NCI-H1092 treated with DMSO at 0.1 percent for 48 hours (cell line): ENCODE results near the gene ARL10.
A peak's percentile ranks its signal among the peaks of the same experiment; 100 is the strongest.

Experiments
- DNase-seq: peaks from one replicate; lab custom pipeline; 2025; lab: John Stamatoyannopoulos, UW

Gene ARL10

DNA sequence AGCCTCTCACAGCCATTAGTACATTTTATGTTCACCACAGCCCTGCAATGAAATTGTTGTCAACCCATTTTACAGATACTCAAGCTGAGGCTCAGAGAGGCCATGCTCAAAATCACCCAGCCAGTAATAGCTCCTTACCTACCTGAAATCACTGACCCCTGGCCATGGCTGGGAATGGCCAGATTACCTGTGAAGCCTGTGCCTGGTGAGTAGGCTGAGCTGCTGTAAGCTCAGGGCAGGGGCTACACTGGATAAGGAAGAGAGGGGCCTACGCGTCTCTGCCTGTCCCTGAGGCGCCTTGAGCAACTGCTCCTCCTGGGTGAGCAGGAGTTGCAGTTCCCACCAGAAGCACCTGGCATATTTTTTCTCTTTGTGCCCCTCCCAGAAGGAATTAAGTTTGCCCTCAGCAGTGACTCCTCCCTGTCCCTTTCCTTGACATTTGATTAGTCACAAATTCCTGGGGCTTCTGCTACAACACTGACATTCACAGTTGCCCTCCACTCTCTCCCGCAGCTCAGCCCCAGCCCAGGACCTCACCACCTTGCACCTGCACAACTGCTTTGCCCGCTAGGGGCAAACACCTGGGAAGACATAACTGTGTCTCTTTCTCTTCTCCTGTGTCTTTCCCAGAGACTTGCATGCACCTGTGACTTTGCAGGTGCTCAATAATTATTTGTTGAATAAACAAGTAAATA lies 45.3 kb downstream of the ARL10 start:
- no peak for DNase-seq

DNA sequence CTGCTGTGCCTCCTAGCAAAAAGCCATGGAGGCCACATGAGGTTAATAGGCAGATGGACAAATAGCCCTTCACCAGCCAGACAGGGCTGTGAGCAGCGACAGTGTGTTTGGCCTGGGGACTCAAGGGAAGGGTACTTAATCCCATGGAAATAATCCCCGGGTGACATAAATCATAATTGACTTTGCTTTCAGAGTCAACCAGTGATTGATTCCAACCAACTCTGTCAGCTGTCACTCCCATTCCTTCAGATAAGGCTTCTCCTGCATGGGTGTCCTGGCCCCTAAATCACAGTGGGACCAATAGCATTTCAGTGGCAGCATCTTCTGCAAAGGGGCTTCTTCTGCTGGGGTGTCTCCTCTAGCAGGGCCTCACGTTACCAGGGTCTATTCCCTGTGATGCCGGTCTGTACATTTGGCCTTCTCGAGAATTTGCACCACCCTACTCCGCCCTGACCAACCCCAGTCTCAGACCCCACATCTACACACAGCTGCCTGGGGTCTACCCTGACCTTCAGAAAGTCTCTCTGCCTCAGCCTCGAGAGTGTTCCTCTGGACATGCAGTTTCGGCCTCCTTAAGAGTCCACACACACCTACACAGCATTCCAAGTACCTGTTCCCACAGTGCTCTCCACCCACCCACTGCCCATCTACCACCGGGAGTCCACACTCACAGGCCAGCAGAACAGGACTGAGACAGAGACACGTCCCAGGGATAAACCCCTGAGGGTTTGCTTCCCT lies 47.4 kb downstream of the ARL10 start:
- no peak for DNase-seq

DNA sequence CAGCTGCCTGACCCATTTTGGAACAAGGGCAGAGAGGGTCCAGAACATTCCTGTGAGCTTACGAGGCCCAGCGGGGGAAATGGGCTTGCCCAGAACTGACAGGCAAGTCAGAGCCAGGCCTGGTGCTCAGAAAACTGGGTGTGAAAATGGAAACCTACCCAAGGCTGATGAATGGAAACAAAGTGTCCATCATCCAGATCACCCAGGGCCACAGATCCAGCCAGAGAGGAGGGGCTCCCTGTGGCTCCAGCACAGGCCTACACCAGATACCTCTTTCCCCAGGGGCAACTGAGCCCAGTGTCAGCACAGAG lies 47.9 kb downstream of the ARL10 start:
- no peak for DNase-seq

DNA sequence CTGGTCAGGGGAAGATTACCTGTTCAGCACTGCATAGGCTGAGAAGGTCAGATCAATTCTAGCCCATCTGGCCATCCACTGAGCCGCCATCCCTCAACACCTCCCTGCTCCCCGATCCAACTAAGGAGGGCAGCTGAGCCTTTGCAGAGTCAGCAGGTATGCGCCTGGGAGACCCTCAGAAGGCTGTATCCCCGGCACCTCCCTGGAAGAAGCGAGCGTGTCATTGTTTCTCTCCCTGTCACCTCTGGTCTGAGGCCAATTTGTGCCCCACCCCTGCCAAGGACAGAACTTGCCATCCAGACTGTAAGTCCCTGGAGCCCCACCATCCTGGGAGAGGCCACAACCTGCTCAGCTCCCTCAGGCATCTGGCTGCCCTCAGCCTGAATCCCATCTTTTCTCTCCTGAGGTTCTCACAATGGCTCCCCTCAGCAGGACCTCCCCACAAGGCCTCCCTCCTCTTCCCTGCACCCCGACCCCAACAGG lies 48.5 kb downstream of the ARL10 start:
- no peak for DNase-seq

DNA sequence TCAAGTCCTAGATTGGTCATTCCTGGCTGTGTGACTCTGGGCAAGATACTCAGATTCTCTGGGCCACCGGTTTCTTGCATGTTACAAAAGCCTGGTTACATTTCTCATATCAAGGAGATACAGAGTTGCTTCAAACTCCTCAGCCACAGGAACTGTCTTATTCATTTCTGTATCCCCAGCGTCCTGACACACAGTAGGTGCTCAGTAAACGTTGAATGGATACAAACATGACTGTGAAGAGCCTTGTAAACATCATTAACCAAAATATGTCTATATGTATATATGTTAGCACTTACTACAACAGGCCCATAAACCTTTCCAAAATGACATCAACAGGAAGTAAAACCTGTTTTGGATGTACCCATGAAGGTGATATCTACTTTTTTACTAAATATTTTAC lies 49.4 kb downstream of the ARL10 start:
- no peak for DNase-seq

DNA sequence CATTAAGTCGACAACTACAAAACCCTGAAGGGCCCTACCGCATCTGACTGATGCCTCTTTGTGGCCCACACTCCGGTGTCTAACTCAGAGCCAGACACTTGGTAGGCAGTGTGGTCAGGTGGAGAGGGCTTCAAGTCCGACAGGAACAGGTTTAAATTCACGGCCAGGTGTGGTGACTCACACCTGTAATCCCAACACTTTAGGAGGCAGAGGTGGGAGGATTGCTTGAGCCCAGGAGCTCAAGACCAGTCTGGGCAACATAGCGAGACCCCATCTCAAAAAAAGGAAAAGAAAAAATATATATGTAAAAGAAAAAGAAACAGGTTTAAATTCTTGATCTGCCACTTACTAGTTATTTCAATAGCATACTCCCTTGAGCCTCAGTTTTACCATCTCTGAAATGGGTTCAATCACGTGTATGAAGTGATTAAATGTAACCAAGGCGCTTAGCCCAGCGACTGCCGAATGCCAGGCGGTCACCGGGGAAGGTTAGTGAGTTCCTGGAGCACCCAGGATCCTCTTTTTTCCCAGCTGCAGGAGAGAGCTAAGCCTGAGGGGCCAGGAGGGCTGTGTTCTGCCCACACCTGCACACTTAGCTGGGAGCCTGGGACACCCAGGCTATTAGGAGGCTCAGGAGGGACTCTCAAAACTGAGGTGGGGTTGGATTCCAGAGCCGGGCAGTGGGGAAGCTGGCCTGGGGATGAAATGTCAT lies 50.1 kb downstream of the ARL10 start:
- no peak for DNase-seq

DNA sequence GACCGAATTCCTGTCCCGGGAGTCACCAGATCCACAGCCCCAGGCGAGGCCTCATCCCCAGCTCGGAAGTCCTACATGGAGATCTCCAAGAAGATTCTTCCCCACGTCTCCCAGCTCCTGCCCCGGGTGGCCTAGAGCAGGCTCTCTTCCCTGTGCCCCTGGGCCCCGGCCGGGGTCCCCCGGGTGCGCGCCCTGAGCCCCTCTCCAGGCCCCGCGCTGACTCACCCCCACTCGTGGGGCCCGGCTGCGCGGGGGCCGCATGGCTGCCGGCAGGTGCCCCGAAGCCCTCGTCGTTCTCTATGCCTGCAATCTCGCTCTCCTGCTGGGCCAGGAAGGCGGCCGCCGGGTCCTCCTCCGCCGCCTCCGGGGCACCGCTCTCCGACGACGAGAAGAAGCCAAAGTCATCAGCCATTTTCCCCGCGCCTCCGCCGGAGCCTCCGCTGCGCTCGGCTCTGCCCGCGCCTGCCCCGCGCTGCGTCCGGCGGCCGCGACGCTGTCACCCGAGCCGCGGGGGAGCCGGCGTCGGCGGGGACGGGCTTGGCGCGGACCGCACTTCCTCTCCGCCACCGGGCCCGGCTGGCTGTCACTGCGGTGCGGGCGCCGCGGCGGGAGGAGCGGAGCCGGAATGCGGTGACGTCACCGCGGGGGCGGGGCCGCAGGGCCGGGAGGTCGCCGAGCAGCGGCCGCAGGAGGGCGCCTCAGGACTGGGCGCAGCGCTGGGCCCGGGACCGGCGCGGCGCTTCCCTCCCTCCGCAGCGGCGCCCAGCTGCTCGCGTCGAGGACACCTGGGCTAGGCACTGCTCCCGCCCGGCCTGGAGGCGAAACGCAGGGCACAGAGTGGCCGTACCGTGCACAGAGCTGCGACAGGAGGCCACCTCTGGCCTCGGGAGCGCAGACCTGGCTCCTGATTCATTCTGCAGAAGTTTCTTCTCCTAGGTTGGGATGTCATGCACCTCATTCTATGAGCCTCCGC lies 51.0 kb downstream of the ARL10 start, which contains the start of gene CLTB:
Gene CLTB (minus strand): TSS at position 588 of the 973 bp plus-strand sequence. CDS start 176 bp downstream, at position 412.
- peak; percentile 81 for DNase-seq

DNA sequence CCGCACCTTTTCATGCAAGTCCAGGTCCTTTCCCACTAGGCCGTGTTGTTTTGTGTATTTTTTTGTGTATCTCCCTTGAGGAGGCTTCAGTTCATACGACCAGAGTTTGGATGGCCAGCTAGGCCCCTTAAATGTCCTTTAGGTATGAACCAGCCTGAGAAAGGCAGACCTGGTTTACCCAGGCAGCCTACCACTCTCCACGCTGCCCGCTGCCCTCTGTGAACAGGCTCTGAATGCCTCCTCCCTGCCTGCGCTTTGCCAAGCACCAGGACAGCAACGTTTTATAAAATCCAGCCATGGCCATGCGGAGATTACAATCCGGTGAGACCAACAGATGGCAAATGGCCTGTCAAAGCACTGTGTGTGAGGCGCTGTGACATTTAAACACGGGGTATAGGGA lies 51.7 kb downstream of the ARL10 start:
- DNase-seq, result no peak

DNA sequence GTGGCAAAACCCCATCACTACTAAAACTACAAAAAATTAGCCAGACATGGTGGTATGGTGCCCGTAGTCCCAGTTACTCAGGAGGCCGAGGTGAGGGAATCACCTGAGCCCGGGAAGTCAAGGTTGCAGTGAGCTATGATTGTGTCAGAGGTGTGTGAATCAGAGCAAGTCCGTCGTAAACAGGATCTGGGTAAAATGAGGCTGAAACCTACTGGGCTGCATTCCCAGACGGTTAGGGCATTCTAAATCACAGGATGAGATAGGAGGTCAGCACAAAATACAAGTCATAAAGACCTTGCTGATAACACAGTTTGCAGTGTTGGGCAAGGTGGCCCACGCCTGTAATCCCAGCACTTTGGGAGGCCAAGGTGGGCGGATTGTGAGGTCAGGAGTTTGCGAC lies 53.0 kb downstream of the ARL10 start:
- DNase-seq, result no peak

DNA sequence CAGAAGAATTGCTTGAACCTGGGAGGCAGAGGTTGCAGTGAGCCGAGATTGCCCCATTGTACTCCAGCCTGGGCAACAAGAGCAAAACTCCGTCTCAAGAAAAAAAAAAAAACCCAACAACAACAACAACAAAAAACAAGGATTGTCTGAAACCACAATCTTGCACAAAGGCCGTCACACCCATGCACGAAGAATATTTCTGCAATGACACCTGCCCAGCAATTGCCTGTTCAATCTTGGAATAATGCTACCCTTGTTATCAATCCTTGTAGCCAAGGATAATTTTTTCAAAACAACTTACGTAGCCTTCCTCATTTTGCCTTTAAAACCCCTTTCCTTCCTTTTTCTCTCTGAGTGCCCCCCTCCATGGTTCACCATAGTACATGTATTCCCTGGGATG lies 54.8 kb downstream of the ARL10 start:
- no peak for DNase-seq

DNA sequence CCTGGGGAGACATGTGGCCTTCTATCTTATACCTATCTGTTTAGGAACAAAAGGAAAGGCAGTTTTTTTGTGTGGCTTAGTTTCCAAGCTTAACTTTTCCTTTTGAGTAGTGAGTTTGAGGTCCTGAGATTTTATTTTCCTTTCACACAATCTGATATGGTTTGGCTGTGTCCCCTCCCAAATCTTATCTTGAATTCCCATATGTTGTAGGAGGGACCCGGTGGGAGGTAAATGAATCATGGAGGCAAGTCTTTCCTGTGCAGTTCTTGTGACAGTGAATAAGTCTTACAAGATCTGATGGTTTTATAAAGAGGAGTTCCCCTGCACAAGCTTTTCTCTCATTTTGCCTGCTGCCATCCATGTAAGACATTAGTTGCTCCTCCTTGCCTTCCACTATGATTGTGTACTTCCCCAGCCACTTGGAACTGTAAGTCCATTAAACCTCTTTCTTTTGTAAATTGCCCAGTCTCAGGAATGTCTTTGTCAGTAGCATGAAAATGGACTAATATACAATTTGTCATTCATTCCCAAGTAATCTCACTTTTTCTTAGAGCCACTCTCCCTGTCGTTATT lies 55.8 kb downstream of the ARL10 start:
- no peak for DNase-seq

DNA sequence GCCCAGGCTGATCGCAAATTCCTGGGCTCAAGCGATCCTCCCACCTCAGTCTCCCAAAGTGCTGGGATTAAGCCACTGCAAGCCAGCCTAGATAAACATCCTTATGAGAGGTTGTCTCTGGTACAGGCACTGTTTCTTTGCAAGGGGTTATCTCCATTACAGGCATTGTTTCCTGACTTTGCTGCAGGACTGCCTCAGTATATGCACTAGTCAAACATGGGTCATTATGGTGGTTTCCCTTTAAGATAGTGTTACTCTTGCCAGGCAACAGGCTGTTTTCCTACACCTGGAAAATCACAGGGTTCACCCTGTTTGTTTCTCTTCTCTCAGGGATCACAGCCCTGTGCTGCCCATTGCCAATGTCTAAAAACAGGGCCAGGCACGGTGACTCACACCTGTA lies 58.9 kb downstream of the ARL10 start:
- no peak for DNase-seq

DNA sequence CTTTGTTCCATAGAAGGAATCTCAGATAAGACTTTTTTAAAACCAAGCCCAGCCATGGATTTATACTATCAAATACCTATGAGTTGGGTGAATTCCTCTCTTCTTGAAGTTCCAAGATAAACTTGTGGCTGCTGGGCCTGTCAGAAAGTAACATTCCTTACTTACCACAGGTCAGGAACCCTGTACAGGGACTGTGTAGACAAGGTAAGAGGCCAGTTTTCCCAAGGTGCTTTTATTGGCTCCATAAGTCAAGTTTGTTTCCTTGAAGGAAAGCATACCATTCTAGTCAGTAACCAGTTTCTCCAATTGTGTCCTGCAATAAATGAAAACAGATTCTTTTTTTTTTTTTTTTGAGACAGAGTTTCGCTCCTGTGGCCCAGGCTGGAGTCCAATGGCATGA lies 59.9 kb downstream of the ARL10 start:
- DNase-seq, result no peak

DNA sequence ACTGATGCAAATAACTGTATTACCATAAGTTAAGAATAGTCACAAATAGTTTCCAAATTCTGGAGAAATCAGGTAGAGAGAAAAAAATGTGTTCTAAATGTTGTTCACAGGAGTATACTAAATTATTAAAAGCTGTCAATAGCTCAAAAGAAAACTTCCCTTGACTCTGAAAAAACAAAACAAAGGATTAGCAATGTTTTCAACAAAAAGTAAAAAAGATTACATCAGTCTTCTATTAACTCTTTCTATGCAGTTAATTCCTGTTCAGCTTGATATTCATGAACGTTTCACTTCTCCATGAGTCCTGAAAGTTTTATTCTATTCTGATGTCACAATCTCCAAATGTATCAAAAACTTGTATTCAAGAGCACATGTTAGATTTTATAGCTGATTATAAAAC lies 60.5 kb downstream of the ARL10 start:
- DNase-seq, result no peak

DNA sequence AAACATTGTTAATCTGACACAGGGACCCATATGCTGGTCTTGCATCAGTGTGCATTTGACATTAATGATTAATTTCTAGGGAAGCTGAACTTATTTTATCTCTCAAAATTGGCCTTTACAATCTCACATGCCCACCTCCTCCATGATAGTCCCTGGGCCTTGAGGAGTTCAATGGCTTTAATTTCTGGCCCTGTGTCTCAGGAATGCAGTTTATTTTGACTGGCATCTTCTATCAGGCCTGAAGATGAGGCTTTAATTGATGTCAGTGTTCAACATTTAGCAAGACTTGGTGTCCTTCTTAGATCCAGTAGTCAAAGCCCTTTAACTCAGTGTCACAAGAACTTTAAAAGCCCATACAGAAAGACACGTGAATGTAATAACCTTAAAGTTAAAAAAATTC lies 61.6 kb downstream of the ARL10 start:
- no peak for DNase-seq

DNA sequence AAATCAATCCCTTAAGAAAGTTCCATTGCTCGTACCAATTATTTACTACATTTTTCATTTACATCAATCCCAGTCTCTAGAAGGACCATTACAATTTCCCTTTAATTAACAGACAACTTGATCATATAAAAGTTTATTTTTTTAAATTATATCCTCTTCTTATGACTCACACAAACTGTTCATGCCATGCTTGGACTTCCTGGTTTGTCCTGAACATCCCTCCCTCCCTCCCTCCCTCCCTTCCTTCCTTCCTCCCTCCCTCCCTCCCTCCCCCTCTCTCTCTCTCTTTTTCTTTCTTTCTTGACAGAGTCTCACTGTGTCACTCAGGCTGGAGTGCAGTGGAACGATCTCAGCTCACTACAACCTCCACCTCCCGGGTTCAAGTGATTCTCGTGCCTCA lies 62.7 kb downstream of the ARL10 start:
- no peak for DNase-seq

DNA sequence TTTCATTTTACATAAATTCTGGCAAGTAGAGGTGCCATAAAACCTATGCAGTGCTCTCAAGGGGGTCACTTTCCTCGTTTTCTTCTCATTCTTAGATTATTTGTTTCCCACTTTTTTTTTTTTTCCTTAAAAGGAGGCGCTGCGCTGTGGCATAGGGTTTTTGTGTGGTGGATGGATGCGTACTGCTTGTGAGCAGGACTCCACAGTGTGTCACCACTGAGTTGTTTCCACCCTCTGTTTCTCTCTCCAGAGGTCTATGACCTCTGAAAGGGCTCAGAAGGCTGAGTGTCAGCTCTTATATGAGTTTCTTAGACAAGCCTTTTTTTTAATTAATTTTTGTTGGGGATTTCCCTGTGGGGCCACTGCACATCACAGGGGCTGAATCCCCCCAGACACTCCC lies 64.7 kb downstream of the ARL10 start:
- DNase-seq, result no peak
